Measurements from ENCODE around the gene APIP. TPM values are rescaled to one million over a fixed set of nuclear protein-coding genes. Genes with fewer than 3 reads are reported as not detected.

APIP gene
- total and polyA plus RNA-seq, 10 of the 15 experiments (the other 5 are each of a cell fraction or from before 2014, with no cell fraction given): 26.8 to 87.1 (median 52.8) TPM

DNA sequence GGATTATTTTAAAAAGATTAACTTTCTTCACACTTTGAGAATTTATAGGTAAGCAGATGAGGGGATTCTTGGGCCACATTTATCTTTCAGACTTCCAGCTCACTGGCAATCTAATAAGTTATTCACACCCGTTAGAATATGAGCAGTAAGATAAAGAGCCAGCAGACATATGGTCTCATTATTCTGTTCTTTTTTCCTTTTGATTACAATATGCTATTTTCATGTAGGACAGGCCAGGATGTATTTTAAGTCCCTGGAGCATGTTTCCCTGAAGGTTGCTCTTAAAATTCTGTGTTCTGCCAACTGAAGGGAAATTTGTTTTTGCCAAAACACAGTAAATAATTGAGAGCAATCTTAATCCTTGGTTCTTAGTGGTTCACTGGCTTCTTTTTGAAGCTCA, 22.4 kb upstream of the APIP start:
- ChIA-PET SMC1A (ENCODE audit: uncharacterized antibody, unreplicated experiment) (interaction anchor here (0.9 to 2.7 kb wide), 6 partner anchors 9 to 363 kb away, joined by 3 to 11 read pairs (median 8); no protein-coding TSS in a partner anchor), POLR2A (no interaction called here), RAD21 (ENCODE audit: unreplicated experiment) (interaction anchor here (1.2 to 2.2 kb wide), 2 partner anchors 12 to 453 kb away, joined by 3 to 8 read pairs; no protein-coding TSS in a partner anchor), CTCF (interaction anchor here (3.5 kb wide), 1 partner anchor 453 kb away, joined by 26 read pairs; no protein-coding TSS in a partner anchor)
- FAIRE-seq: no peak
- H3K4me2 ChIP-seq (ENCODE audit: control insufficient read depth, insufficient read depth): no peak overlapping the region
- in situ Hi-C loops (cut with MboI): no loop called here
- H3K4me3 ChIP-seq: no peak overlapping the region
- 92% methylated on average over 1 of the region's 1 CpG for WGBS (ENCODE audit: insufficient coverage, insufficient replicate concordance, low lambda C conversion rate, missing lambda C conversion rate)
- H4K20me1 ChIP-seq (ENCODE audit: control insufficient read depth, insufficient read depth): no peaks in the 10 kb centered on the region
- no peaks in the 10 kb centered on the region; the same call in 1 of the 2 replicates for H3K4me1 ChIP-seq (ENCODE audit: control insufficient read depth, insufficient read depth, low read length)
- H3K27me3 ChIP-seq (replicated peaks in 1 of 2; ENCODE audit: control insufficient read depth in 2 of 2, insufficient read depth in 2 of 2, low read length in 1 of 2): no peaks in the 10 kb centered on the region
- intact Hi-C loops (cut with micrococcal nuclease; ENCODE audit: unreplicated experiment): no loop called here
- H3K79me2 ChIP-seq (ENCODE audit: control insufficient read depth, insufficient read depth, low read length): no peaks in the 10 kb centered on the region; the same call in 1 of the 2 replicates
- no peak for DNase-seq (ENCODE audit: low read depth, low spot score)
- no peak overlapping the region for H3K9ac ChIP-seq (ENCODE audit: control insufficient read depth, insufficient read depth, low read length)
- no peaks in the 10 kb centered on the region; a peak in 2 of 4 replicates for H3K36me3 ChIP-seq (ENCODE audit: control insufficient read depth in 2 of 2, insufficient read depth in 2 of 2, low read length in 1 of 2)
- BruUV-seq (replicated peaks): no TSS peak
- no peak overlapping the region for H3K27ac ChIP-seq (ENCODE audit: control insufficient read depth, insufficient read depth)
- ATAC-seq: no peak
- no peak overlapping the region for H2AFZ ChIP-seq (ENCODE audit: control insufficient read depth, low read depth, low read length)
- H3K9me3 ChIP-seq (replicated peaks; ENCODE audit: control insufficient read depth, insufficient read depth, low read length): no peaks in the 10 kb centered on the region
- TF ChIP-seq ESRRA (IDR thresholded peaks at IDR 0.05; ENCODE audit: low read length) (no peak), E2F8 (IDR thresholded peaks at IDR 0.05; ENCODE audit: low read depth, partially characterized antibody) (no peak), TCF12 (IDR thresholded peaks at IDR 0.05; ENCODE audit: low read depth, low read length) (no peak), HSF1 (IDR thresholded peaks at IDR 0.05; ENCODE audit: low read depth, low read length) (no peak), IRF4 (IDR thresholded peaks at IDR 0.05; ENCODE audit: low read depth, low read length) (no peak), NFXL1 (IDR thresholded peaks at IDR 0.05; ENCODE audit: borderline replicate concordance) (no peak), YBX1 (IDR thresholded peaks at IDR 0.05) (no peak), SMC3 (IDR thresholded peaks at IDR 0.05; ENCODE audit: borderline replicate concordance, low read length) (no peak), ZBTB40 (IDR thresholded peaks at IDR 0.05; ENCODE audit: borderline replicate concordance) (no peak), IRF5 (IDR thresholded peaks at IDR 0.05; ENCODE audit: borderline replicate concordance) (no peak)
